Esophagus muscularis mucosa (tissue), 3 donors: ENCODE data around the gene IL31.

Source experiments
- POLR2AphosphoS5 ChIP-seq, 2 donors: sonication (generic); formaldehyde crosslinking; IDR thresholded peaks; one replicate each; pipeline ENCODE4 v1.6.1; 2017; ENCODE audit warnings: antibody characterized with exemption in 2 of 2
- TF ChIP-seq, protein P1 (sequence below), 3 experiments: fragments of 200-600 bp in 2 of 3; fragments of 450-650 bp in 1 of 3; sonication (generic) in 2 of 3; IDR thresholded peaks; one replicate each; pipeline ENCODE4 v1.5.1; 2017 to 2019; ENCODE audit warnings: antibody characterized with exemption in 3 of 3, mild to moderate bottlenecking in 2 of 3, moderate library complexity in 1 of 3

DNA sequence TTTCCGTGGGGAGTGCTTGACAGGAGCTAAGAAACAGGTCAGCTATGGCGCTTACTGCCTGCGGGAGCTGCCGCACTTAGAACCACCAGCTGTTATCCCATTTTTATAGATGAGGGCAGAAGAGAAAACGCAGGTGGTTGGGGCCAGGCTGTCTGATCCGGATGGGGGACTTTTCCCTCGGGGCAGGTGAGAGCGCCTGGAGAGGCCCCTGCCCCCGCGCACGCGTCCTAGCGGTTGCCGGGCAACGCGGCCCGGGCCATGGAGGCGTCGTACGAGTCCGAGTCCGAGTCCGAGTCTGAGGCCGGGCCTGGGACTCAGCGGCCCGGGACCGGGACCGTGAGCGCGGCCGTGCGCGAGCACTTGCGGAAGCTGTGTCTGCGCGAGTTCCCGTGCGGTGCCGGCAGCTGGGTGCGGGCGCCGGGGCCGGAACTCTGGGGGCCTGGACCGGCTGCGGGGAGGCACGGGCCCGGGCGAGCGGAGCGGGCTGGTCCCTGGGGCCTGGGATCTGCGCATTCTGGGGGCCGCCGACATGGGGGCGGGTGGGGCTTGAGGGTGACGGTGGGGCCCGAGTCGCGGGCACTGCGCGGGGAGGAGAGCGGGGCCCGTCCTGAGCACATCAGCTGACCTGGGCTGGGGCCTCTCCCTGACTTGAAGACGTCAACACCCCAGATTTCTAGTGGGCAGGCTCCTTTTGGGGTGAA, 9.0 kb upstream of the IL31 start, which contains the start of gene LRRC43:
- TF ChIP-seq, protein P1, sequence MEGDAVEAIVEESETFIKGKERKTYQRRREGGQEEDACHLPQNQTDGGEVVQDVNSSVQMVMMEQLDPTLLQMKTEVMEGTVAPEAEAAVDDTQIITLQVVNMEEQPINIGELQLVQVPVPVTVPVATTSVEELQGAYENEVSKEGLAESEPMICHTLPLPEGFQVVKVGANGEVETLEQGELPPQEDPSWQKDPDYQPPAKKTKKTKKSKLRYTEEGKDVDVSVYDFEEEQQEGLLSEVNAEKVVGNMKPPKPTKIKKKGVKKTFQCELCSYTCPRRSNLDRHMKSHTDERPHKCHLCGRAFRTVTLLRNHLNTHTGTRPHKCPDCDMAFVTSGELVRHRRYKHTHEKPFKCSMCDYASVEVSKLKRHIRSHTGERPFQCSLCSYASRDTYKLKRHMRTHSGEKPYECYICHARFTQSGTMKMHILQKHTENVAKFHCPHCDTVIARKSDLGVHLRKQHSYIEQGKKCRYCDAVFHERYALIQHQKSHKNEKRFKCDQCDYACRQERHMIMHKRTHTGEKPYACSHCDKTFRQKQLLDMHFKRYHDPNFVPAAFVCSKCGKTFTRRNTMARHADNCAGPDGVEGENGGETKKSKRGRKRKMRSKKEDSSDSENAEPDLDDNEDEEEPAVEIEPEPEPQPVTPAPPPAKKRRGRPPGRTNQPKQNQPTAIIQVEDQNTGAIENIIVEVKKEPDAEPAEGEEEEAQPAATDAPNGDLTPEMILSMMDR (IDR thresholded peaks at IDR 0.05): no peak
- no peak for TF ChIP-seq POLR2AphosphoS5 (IDR thresholded peaks at IDR 0.05)
